NCI-H1694 (cell line): Measurements from ENCODE around the gene BLM.
"Not testable (repeated sequence)": the region's sequence is repeated elsewhere in the genome, so short reads cannot be mapped to it uniquely, and the experiment has no call there.

Experiments
- DNase-seq: peaks from one replicate; lab custom pipeline; 2025; lab: John Stamatoyannopoulos, UW

BLM gene

GRCh38 chr15:90822204-90822955 lies 105.2 kb downstream of the BLM start:
- no peak for DNase-seq

GRCh38 chr15:90823455-90823974 lies 106.4 kb downstream of the BLM start:
- DNase-seq, result no peak

DNA sequence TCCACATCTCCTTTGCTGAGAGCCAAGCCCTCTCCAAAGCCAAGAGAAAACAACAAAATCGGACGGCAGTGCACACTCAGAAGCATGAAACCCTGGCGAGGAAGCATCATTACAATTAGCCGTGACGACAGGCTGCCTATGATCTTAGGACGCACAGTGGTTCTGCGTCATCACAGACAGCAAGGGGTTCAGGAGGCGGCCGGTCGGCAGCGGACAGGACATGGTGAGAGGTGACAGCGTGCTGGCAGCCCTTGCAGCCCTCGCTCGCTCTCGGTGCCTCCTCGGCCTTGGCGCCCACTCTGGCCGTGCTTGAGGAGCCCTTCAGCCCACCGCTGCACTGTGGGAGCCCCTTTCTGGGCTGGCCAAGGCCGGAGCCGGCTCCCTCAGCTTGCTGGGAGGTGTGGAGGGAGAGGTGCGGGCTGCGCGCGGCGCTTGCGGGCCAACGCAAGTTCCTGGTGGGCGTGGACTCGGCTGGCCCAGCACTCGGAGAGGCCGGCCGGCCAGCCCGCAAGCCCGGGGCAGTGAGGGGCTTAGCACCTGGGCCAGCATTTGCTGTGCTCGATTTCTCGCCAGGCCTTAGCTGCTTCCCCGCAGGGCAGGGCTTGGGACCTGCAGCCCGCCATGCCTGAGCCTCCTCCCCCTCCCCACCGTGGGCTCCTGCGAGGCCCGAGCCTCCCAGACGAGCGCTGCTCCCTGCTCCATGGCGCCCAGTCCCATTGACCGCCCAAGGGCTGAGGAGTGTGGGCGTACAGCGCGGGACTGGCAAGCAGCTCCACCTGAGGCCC lies 108.2 kb downstream of the BLM start:
- not testable (repeated sequence) for DNase-seq

DNA sequence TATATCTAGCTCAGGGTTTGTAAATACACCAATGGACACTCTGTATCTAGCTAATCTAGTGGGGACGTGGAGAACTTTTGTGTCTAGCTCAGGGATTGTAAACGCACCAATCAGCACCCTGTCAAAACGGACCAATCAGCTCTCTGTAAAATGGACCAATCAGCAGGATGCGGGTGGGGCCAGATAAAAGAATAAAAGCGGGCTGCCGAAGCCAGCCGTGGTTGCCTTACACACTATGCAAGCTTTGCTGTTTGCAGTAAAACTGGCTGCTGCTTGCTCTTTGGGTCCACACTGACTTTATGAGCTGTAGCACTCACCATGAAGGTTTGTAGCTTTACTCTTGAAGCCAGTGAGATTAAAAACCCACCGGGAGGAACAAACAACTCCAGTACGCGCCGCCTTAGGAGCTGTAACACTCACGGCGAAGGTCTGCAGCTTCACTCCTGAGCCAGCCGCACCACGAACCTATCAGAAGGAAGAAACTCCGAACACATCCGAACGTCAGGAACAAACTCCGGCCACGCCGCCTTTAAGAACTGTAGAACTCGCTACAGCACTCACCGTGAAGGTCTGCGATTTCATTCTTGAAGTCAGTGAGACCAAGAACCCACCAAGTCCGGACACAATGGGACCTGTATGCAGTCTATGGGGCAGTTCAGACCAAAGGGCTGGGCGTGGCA lies 109.2 kb downstream of the BLM start:
- not testable (repeated sequence) for DNase-seq

GRCh38 chr15:90826886-90827435 lies 109.8 kb downstream of the BLM start:
- DNase-seq, result no peak

DNA sequence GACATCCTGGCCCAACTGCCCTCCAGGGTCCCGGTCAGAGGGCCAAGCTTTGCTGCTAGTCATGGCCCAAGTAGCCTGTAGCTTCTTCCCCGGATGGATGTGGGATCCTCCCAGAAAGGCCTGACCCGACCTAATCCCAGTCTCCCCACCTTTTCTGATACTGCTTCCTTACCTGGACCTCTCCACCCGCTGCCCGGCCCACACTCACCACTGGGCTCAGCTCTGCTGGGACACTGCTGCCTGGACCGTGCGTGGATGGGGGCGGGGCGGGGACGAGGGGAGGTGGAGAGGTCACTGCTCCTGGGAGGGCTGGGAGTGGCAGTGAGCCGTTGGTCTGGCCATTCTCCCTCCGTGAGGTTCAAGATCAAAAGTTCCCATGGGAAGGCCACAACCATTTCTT lies 111.0 kb downstream of the BLM start:
- no peak for DNase-seq

DNA sequence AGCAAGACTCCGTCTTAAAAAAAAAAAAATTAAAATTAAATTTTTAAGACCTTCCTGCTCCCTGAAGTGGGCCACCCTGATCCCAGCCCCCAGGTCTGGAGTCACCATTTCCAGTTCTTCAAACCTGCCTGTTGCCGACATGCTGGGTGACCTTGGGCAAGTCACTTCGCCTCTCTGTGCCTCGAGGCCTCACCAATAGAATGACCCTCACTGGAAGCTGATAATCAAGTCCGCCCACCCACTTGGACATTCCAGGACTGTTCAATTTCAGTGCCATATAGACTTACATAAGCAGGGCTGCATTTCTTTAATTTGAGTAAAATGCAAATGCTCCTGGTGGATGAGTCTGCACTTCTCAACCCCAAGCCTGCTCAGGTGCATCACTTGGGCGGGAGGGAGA lies 112.0 kb downstream of the BLM start:
- DNase-seq, result no peak

DNA sequence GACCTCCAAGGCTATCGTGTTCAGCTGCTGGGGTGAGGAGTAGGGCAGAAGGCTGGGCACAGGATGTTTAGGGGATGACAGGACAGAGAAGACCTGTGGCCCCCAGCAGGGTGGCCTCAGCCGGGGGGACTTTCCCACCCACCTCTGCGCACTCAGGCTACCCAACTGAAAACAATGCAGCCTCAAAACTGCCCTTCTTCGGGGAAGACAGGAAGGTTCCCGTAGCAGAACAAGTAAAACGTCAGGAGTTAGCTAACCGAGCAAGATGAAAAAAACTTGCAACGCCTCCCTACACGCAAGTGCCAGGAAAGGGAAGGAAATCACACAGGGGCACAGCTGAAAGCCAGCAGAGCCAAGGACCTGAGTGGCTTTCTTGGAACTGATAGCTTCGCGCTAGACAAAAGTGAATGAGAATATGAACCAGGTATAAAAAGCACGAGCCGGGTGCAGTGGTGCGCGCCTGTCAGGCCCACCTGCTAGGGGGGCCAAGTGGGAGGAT lies 112.8 kb downstream of the BLM start:
- DNase-seq, result no peak

- no peak for DNase-seq
Measured at GRCh38 chr15:90834626-90835025, 117.5 kb downstream of the BLM start.

- DNase-seq, result no peak
Measured at GRCh38 chr15:90836296-90836871, 119.2 kb downstream of the BLM start.

DNA sequence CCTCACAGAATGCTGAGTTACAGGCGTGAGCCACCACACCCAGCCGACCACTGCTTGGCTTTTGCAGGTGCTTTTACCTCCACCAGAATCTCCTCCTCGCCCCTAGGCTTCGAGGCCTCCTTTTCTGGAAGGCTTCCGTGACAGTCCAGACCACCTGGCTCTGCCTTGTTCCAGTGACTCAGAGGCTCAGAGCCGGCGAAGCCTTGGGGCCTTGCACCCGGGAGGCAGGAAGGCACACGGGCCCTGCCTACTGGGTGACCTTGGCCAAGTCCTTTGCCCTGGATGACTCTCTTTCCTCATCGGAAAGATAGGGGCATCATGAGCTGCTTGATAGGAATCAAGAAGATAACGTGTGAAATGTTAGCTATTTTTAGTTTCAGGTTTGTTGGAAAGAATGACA lies 119.9 kb downstream of the BLM start:
- no peak for DNase-seq

DNA sequence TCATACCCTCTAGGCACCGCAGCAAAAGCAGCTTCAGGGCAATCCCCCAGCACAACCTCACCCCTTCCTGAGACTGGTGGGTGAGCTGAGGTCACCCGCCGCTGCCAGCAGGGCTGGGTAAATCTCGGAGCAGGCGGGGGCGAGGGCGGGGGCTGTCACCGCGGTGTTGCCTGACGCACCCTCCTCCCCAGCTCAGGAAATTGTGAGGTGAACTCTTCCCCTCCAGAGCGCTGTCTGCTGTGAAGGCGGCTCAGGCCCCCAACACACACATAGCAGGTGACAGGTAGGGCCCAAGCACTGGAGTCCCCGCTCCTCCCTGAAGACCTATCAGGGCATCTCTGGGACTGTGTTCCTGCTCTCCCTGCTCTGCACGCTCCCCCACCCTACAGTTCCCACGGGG lies 121.0 kb downstream of the BLM start:
- no peak for DNase-seq

- no peak for DNase-seq
Measured at GRCh38 chr15:90838544-90838943, 121.4 kb downstream of the BLM start.

GRCh38 chr15:90839187-90840071 lies 122.3 kb downstream of the BLM start:
- DNase-seq, result no peak

DNA sequence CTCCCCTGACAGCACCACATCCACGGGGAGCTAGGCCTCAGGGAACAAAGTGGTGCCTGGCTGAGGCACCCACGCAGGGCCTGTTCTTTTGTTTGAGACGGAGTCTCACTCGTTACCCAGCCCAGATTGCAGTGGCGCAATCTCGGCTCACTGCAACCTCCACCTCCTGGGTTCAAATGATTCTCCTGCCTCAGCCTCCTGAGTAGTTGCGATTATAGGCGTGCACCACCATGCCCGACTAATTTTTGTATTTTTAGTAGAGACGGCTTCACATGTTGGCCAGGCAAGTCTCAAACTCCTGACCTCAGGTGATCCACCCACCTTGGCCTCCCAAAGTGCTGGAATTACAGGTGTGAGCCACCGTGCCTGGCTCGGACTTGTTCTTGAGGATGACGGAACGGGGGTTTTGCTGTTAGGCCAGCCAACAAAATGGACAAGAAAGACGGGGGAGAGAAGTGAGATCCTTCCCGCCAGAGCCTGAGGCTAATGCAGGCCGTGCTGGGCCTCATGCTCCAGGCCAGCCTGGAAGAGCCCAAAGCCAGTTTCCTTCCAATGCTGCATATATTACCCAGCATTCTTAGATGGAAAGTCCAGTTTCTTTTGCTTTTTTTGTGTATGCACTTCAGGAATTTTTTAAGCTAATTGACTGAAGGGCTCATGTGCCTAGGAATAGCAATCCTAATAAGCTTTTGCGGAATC lies 123.2 kb downstream of the BLM start:
- no peak for DNase-seq

DNA sequence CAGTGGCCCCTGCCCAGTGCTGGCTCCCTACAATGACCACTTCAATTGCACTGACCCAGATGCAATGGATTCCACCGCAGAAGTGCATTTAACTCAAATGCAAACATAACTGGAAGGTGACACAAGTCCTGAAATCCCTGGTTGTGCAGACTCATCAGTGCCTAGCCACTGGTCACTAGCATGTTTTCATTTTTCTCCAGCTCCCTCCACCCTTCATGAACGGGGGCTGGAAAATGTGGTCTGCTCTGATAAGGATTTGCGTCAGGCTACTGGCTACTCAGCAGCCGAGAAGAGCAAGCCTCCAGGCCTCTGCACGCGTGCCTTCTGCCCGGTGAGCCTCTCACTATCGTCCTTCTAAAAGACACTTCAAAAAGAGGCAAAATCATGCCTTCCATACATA lies 123.8 kb downstream of the BLM start:
- DNase-seq, result no peak

GRCh38 chr15:90844696-90845095 lies 127.5 kb downstream of the BLM start:
- DNase-seq, result no peak

DNA sequence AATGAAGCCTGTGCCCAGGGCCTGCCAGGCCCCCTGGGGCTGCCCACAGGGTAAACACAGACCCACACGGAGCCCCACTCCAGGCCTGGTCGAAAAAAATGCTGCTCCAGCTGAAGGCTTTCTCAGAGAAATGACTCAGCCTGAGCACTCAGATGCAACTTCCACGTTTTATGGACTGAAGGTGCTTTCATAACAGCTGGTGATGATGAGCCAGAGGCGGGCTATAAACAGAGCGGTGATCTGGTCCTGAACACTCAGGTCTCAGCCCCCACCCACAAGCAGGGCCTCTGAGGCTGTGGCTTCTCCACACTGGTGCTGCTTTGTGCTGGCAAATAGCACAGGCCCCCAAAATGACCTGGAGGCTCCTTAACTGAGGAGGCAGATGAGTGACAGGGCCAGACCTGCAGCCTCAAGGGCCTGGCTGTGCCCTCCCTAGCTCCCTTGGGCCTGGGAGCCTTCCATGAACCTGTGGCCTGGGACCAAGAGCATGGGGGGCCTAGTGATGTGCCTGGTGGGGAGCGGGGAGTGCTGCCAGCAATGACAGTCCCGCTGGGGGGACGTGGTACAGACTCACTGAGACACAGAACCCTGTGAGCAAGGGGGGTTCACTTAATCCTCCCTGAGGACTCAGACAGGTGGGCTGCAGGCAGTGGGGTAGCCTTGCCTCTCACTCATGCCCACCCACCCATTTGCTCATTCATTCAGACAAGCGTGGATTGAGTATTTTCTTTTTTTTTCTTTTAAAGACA lies 128.2 kb downstream of the BLM start:
- DNase-seq, result no peak

DNA sequence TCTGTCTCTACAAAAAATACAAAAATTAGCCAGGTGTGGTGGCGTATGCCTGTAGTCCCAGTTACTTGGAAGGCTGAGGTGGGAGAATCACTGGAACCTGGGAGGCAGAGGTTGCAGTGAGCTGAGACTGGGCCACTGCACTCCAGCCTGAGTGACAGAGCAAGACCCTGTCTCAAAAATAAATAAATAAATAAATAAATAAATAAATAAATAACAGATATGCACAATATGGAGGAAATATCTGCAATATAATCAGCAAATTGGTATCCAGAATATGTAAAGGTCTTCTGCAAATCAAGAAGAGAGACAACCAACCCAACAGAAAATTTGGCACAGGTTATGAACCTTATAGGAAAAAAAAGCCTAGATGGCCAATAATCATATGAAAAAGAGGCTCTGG lies 132.3 kb downstream of the BLM start:
- not testable (repeated sequence) for DNase-seq
